ENCODE measurements around the gene RACK1.
A peak's percentile ranks its signal among the peaks of the same experiment; 100 is the strongest.

The RACK1 gene

DNA sequence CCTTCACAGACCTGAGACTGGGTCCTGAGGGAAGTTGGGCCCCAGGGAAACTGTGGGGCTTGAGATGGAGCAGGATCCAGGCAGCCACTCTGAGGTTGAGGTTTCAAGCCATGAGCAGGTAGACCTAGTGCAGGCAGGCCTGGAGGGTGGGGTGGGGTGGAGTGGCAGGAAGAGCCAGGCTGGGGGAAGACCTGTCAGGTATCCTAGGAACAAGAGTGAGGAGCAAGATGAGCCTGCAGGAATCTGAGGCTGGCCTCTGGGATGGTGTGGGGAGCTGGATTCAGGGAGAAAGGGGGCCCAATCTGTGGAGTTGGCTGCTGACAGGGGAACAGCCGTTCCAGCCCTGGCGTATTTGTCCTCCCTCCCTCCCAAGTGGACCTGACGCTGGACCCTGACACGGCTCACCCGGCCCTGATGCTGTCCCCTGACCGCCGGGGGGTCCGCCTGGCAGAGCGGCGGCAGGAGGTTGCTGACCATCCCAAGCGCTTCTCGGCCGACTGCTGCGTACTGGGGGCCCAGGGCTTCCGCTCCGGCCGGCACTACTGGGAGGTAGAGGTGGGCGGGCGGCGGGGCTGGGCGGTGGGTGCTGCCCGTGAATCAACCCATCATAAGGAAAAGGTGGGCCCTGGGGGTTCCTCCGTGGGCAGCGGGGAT lies 9.8 kb downstream of the RACK1 start:
- no peak for DNase-seq (ENCODE audit: low read depth in 2 of 2)

- DNase-seq (ENCODE audit: low read depth in 2 of 2): no peak
Observed at GRCh38 chr5:181233088-181233800, 10.5 kb downstream of the RACK1 start.

- no peak for DNase-seq (ENCODE audit: low read depth in 2 of 2)
Observed at GRCh38 chr5:181232593-181232992, 11.1 kb downstream of the RACK1 start.

GRCh38 chr5:181231432-181231831 lies 12.3 kb downstream of the RACK1 start:
- DNase-seq (ENCODE audit: low read depth in 2 of 2): no peak

GRCh38 chr5:181230551-181230950 lies 13.2 kb downstream of the RACK1 start:
- no peak for DNase-seq (ENCODE audit: low read depth in 2 of 2)

- DNase-seq (ENCODE audit: low read depth in 2 of 2): no peak
Observed at GRCh38 chr5:181229996-181230395, 13.7 kb downstream of the RACK1 start.

DNA sequence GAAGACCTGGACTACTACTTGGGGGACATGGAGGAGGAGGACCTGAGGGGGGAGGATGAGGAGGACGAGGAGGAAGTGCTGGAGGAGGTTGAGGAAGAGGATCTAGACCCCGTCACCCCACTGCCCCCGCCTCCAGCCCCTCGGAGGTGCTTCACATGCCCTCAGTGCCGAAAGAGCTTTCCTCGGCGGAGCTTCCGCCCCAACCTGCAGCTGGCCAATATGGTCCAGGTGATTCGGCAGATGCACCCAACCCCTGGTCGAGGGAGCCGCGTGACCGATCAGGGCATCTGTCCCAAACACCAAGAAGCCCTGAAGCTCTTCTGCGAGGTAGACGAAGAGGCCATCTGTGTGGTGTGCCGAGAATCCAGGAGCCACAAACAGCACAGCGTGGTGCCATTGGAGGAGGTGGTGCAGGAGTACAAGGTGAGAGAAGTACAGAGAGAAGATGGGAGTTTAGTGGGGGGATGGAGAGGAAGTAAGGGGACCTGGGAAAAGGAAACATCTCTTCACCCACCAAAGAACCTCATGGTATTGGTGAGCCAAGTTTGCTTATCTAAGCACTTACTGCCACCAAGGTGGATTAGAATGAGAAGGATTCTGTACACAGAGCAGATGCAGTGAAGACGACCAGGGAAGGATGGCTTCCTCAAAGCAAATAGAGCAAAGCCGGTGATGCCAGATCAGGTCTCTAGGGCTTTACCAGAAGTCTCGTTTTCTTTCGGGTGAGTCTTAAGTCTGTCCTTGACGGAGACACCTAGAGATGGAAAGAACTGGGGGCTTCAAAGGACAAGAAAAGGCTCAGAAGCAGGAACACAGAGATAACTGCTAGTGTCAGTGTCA lies 19.1 kb downstream of the RACK1 start:
- DNase-seq (ENCODE audit: low read depth in 2 of 2): no peak

DNA sequence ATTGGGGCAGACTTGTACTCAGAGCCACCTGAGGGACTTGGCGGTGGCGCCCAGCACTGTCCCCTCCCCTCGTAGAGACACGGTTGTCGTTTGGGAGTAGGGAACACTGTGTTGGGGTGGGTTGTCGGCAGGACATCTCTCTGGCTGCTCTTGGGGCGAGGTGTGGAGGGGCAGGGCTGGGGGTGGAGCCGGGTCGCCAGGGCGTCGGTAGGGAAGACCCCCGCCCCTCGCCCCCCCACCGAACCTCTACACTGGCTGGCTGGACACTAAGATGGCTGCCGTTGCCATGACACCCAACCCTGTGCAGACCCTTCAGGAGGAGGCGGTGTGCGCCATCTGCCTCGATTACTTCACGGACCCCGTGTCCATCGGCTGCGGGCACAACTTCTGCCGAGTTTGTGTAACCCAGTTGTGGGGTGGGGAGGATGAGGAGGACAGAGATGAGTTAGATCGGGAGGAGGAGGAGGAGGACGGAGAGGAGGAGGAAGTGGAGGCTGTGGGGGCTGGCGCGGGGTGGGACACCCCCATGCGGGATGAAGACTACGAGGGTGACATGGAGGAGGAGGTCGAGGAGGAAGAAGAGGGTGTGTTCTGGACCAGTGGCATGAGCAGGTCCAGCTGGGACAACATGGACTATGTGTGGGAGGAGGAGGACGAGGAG lies 19.8 kb downstream of the RACK1 start:
- no peak for DNase-seq (ENCODE audit: low read depth in 2 of 2)

- peak; percentile 94 to 98 for DNase-seq (ENCODE audit: low read depth in 2 of 2)
Observed at GRCh38 chr5:181223058-181223728, 20.5 kb downstream of the RACK1 start, which contains the start of gene TRIM41. Gene TRIM41, plus strand, starts transcription at chr5:181223281. Its CDS starts 719 bp downstream, at chr5:181224000.

GRCh38 chr5:181222630-181223057 lies 21.1 kb downstream of the RACK1 start:
- no peak for DNase-seq (ENCODE audit: low read depth in 2 of 2)

DNA sequence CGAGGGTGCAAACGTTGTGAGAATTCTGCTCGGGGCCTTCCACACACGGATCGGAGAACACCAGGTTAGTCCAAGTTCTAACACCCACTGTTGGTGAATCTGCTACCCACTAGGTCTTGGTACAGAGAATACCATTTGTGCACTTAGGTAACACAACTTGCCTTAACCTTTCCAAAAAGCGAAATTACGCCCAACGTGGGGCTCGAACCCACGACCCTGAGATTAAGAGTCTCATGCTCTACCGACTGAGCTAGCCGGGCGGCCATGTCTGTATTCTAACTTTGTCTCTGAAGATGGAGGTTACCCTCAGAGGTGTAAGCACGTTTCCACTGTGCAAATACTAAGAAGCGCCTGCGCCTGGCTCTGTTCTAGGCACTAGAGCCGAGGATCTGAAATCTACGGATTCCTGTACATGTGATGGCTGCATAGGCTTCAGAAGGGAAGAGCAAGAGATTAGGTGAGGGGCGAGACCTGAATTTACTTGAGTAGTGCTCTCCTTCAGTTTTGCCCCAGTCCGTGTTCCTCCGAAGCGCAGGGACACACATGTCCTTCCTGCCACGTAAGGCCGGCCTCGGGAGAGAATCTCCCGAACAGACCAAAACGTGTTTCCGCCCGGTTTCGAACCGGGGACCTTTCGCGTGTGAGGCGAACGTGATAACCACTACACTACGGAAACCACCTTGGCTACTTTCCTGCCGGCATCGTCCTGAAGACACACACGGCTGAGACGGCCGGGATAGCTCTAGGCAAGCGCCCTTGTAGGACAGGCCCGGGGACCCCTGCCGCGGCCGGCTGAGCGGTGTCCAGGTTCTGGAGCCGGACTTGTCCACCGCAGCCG lies 21.7 kb downstream of the RACK1 start:
- DNase-seq (ENCODE audit: low read depth in 2 of 2): peak; percentile 93 to 94

DNA sequence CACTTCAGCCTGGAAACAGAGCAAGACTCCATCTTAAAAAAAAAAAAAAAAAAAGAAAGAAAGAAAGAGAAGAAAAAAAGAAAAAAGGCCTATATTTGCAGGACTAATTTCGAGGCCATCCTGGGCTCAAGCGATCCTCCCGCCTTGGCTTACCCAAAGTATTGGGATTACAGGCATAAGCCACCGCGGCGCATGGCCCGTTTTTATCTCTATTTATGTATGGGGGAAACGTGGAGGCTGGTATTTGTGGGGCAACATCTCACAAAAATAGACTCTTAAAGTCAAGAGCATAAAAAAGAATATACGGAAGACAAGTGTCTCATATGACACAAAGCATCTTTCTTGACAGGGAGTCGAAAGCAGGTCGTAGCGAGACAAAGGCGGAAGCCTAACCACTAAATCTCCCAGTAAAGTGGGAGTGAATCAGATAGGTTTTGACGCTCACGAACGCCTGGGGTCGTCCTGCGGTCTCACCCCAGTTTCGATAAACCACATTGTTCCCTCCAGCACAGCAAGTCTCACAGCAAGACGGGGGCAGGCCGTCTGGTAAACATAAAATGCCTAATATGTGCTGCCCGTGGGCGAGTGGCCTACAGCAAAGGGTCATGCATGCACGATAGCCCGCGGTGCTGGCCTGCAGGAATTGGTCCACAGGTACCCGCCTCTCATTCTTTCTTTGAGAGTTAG lies 22.5 kb downstream of the RACK1 start:
- no peak for DNase-seq (ENCODE audit: low read depth in 2 of 2)

GRCh38 chr5:181220178-181220515 lies 23.6 kb downstream of the RACK1 start:
- DNase-seq (ENCODE audit: low read depth in 2 of 2): no peak

GRCh38 chr5:181219262-181220177 lies 24.2 kb downstream of the RACK1 start:
- DNase-seq (ENCODE audit: low read depth in 2 of 2): no peak

DNA sequence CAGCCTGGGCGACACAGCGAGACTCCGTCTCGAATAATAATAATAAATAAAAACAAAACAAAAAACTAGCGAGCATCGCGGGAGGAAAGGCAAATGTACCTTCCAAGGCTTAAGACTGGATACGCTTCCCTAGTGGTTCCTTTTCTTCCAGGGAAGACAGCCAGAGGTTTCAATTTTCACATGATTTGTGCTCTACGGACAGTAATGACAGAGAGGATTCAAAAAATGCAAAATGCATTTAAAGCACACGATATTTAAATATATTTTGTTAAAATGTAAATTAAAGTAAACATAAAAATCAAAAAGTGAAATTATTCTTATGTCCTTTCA lies 24.9 kb downstream of the RACK1 start:
- DNase-seq (ENCODE audit: low read depth in 2 of 2): no peak

- no peak for DNase-seq (ENCODE audit: low read depth in 2 of 2)
Observed at GRCh38 chr5:181217803-181218062, 26.0 kb downstream of the RACK1 start.

GRCh38 chr5:181217111-181217802 lies 26.4 kb downstream of the RACK1 start:
- DNase-seq (ENCODE audit: low read depth in 2 of 2): no peak
